GM19035 (cell line): ENCODE data around the gene SLC12A9.

Experiments
- ATAC-seq: cut with Tn5 transposase; IDR thresholded peaks from one replicate; pipeline ENCODE4 v1.9.1; 2021; ENCODE audit not compliant: unreplicated experiment

SLC12A9 gene

DNA sequence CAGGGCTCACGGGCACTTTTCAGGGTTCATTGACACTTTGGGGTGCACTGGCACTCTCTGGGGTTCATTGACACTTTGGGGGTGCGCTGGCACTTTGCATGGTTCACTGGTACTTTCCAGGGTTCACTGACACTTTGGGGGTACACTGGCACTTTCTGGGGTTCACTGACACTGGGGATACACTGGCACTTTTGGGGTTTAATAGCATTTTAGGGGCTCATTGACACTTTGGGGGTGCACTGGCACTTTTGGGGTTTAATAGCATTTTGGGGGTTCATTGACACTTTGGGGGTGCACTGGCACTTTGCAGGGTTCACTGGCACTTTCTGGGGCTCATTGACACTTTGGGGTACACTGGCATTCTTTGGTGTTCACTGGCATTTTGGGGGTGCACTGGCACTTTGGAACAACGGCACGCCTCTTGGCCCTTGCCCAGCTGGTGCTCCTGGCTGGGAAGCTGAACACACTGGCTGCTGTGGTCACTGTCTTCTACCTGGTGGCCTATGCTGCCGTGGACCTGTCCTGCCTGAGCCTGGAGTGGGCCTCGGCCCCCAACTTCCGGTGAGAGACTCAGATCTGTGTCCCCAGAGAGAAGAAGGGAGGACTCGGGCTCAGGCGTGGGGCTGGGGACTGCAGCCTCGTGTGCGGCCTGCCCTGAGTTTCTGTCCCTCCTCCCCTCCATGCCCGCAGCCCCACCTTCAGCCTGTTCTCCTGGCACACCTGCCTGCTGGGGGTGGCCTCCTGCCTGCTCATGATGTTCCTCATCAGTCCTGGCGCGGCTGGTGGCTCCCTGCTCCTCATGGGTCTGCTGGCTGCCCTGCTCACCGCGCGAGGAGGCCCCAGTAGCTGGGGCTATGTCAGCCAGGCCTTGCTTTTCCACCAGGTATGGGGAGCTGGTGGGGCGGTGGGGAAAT lies 8.4 kb downstream of the SLC12A9 start:
- ATAC-seq: no peak

DNA sequence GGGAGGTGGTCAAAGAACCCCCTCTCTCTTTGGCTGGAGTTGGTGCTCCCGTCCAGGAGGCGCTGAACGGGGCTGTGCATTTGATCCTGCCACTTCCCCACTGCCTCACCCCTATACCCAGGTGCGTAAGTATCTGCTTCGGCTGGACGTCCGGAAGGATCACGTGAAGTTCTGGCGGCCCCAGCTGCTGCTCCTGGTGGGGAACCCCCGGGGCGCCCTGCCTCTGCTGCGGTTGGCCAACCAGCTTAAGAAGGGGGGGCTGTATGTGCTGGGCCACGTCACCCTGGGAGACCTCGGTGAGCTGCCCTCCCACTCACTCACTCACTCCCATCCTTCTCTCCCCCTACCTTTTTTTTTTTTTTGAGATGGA lies 9.1 kb downstream of the SLC12A9 start:
- ATAC-seq: no peak

DNA sequence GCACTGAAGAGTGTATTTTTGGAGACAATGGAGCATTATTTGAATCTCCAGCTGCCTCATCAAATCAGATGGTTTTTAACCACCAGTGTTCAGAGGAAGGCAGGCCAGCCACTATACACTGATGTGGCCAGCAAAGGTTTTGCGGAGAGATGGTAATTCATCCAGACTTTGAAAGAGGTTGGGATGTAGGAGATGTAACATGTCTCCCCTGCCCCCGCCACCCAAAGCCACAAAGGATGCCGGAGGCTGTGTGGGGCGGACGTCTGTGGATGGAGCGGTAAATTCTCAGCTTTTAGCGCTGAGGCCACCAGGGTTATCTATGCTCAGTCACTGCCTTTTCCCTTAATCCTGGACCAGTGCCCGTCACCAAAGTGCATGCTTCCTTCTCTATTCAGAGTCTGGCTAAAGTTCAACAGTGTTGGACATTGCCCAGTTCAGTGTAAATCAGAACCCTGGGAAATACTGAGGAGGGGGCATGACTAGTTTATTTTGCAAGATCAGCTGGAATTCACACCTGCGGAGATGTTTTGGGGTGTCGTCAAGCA lies 11.0 kb downstream of the SLC12A9 start:
- ATAC-seq: no peak

DNA sequence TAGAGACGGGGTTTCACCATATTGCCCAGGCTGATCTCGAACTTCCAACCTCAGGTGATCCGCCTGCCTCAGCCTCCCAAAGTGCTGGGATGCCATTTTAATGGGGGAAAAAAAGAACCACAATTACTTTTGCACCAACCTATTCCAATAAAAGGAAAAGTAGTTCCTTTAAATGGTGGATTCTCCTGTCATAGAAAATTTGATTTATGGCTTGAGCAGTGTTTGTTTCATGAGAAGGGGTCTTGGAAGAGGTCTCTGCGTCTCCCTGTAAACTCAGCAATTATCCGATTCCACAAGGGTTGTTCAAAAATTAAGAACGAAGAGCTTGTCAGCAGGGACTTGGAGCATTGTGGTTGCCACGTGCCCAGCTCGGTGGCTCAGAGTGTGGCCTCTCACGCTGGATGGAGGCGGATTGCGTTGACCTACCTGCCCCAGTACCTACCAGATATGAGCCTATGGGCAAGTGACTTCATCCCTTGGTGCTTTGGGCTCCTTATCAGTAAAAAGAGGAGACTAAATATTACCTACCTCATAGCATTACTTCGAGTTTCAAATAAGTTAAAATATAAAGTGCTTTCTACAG lies 11.8 kb downstream of the SLC12A9 start:
- no peak for ATAC-seq

DNA sequence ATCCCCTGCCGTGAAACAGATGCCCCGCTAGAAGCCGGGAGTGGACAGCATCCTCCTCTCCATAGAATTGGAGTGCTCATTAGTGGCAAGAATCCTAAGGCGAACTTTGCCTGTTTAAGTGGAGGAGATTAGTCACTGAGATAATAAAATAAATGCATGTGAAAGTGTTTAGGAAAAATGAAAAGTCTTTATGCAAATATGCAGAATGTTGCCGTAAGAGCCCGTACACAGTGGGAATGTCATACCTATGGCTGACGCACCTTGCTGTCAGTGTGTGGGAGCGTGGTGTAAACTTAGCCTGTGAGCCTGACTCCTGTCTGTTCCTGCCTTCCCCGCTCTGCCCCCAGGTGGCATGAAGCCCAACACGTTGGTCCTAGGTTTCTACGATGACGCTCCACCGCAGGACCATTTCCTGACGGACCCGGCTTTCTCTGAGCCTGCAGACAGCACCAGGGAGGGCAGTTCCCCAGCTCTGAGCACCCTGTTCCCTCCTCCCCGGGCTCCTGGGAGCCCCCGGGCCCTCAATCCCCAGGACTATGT lies 12.9 kb downstream of the SLC12A9 start:
- no peak for ATAC-seq

DNA sequence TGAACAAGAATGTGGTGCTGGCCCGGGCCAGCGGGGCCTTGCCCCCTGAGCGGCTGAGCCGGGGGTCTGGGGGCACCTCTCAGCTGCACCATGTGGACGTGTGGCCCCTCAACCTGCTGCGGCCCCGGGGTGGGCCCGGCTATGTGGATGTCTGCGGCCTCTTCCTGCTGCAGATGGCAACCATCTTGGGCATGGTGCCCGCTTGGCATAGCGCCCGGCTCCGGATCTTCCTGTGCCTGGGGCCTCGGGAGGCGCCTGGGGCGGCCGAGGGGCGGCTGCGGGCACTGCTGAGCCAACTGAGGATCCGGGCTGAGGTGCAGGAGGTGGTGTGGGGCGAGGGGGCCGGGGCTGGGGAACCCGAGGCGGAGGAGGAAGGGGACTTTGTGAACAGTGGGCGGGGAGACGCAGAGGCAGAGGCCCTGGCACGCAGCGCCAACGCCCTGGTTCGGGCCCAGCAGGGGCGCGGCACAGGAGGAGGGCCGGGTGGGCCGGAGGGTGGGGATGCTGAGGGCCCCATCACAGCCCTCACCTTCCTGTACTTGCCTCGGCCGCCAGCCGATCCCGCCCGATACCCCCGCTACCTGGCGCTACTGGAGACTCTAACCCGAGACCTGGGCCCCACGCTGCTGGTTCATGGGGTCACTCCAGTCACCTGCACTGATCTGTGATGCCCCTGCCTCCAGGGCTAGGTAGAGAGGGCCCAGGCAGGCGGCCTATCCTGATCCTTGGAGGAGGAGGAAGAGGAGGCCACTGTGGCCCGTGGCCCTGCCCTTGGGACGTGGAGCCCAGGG lies 13.6 kb downstream of the SLC12A9 start:
- no peak for ATAC-seq

DNA sequence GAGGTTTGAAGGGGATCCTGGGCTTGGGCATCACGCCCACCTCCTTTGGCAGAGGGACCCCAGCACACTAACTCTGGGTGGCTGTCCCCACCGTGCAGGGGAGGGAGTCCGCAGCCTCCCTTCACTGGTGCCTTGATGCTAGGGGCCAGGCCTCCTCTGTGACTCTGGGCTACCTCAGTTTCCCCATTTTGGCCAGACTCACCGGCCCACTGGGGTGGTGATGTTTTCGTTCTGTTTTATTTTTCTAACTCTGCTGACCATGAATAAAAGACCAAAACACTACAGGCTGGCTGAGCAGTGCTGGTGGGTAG lies 14.2 kb downstream of the SLC12A9 start:
- no peak for ATAC-seq

DNA sequence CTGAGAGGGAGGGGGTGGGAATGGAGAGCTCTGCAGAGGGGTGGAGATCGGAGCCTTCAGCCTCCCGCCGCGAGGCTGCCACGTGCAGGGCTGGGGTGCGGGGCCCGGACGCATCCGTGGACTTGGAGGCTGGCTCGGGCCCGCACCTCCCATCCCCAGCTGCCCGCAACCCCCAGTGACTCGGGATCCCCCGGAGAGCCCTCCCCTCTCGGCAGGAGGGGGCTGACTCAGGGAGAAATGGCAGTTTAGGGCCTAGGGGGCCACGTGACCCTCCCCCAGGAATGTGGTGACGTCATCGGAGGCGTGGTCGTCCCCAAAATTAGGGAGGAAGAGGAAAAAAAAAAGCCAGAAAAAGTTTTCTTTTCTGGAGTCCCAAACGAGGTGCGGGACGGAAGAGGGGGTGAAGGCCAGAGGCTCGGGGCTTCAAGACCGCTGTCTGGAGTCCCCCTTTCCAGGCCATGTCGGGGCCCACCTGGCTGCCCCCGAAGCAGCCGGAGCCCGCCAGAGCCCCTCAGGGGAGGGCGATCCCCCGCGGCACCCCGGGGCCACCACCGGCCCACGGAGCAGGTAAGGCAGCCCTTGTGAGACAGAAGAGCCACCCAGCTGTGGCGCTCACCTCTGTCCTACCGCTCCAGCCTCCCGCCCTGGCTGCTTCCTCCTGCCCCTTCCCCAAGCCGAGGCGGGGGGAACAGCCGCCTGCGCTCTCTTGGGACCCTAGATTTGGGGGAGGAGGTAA lies 14.7 kb downstream of the SLC12A9 start, which contains the start of gene TRIP6:
Gene TRIP6 (plus strand): TSS at position 348 of the 736 bp plus-strand sequence. CDS start 111 bp downstream, at position 459.
- ATAC-seq: no peak

DNA sequence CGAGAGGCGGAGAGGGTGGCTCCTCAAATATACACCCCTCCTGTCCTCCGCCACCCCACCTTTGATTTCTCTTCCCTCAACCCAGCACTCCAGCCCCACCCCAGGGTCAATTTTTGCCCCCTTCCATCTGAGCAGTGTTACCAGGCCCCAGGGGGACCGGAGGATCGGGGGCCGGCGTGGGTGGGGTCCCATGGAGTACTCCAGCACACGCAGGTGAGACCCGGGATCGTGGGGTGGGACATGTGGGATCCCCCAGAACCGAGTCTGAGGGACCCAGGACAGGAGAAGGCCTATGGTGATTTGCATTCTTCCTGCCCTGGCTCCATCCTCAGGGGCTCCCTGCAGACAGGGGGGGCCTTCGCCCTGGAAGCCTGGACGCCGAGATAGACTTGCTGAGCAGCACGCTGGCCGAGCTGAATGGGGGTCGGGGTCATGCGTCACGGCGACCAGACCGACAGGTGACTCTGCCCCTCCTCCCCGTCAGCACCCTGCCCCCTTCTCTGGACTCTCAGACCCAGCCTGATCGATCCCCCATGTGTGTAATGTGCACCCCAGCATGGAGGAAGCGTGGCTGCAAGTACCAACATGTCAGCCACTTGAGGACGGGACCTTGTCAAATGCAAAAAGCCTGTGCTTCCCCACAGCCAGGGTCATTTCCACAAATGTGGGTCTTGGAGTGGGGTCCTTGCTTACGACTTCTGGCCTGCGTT lies 15.4 kb downstream of the SLC12A9 start:
- ATAC-seq: no peak

DNA sequence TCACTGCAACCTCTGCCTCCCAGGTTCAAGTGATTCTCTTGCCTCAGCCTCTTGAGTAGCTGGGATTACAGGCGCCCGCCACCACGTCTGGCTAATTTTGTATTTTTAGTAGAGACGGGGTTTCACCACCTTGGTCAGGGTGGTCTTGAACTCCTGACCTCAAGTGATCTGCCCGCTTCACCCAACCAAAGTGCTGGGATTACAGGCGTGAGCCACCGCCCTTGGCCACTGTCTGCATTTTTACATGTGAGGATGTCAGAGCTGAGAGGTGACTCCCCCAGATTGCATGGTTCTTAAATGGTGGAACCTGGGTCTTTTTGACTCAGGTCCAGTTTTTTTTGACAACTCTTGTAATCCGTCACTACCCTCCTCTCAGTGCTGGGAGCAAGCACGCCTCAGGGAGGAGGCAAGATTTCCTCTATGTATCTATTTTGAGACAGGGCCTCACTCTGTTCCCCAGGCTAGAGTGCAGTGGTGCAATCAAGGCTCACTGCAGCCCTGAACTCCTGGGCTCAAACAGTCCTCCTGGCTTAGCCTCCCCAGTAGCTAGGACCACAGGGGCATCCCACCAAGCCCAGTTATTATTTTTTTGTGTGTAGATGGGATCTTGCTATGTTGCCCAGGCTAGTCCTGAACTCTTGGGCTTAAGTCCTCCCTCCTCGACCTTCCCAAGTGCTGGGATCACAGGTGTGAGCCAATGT lies 21.2 kb downstream of the SLC12A9 start:
- no peak for ATAC-seq

DNA sequence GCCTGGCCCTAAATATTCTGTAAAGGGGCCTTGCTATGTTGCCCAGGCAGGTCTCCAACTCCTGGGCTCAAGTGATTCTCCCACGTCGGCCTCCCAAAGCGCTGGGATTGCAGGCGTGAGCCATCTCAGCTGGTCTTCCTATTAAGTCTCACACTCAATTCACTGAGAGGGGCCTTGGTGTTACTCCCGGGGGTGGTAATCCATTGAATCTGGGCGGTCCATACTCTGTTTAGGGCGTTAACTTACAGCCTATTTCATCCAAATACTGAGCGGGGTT lies 21.7 kb downstream of the SLC12A9 start:
- ATAC-seq: no peak

DNA sequence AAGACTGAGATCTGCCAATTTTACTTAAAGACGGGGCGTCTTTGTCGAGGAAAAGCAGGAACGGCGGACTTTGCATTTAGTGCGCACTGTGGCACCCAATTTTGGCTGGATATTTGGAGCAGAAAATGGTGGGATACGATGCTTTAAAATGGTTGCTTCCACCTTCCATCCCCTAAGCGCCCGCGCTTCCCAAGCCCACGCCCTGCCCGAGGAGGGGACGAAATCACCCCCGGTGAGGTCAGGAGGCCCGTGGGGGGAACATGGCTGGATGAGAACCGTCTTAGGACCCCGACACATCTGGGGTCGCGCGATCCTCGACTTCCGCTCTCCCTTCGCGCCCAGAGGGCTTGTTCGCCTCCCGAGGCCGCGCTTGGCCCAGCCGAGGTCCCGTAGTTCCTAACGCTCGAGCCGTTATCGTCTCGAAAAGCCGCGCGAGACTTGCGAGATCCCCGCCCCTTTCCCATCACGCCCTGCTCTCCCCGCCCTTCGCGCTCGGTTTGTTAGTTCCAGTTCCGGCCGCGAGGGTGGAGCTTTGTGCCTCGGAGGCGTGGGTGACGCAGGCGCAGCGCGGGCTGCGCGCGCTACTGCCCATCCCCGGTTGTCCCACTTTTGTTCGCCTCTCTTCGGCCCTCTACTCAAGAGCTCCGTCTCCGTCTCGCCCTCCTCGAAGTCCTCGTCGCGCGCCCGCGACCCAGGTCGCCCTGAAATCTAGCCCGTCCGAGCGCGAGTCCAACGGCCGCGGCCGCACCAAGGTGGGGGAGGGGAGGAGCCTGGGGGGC lies 22.3 kb downstream of the SLC12A9 start, which contains the start of gene SRRT:
Gene SRRT (plus strand): TSS at position 527 of the 779 bp plus-strand sequence. CDS start 488 bp downstream, outside the sequence.
- ATAC-seq: peak; percentile 90

DNA sequence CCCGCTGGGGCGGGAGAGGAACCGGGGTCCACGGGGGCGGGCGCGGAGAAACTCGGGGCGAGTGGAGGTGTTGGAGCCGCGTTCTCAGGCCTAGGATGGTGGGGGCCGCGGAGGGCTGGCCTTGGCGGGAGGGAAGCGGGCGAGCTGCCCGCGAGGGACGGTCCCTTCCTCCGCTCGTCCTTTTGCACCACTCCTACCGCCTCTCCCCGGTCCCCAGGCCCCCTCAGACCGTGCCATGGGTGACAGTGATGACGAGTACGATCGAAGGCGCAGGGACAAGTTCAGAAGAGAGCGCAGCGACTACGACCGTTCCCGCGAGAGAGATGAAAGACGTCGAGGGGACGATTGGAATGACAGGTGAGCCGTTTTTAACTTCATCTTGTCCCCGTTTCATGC lies 22.8 kb downstream of the SLC12A9 start:
- ATAC-seq: peak; percentile 34

DNA sequence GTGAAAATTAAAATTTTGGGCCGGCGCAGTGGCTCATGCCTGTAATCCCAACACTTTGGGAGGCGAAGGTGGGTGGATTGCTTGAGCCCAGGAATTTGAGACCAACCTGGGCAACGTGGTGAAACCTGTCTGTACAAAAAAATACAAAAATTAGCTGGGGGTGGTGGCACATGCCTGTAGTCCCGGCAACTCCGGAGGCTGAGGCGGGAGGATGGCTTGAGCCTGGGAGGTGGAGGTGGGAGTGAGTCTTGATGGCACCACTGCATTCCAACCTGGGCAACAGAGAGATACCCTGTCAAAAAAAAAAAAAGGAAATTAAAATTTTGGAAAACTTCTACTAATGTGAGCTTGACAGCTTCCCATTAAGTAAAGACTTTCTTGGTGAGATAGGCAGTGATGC lies 25.5 kb downstream of the SLC12A9 start:
- no peak for ATAC-seq

DNA sequence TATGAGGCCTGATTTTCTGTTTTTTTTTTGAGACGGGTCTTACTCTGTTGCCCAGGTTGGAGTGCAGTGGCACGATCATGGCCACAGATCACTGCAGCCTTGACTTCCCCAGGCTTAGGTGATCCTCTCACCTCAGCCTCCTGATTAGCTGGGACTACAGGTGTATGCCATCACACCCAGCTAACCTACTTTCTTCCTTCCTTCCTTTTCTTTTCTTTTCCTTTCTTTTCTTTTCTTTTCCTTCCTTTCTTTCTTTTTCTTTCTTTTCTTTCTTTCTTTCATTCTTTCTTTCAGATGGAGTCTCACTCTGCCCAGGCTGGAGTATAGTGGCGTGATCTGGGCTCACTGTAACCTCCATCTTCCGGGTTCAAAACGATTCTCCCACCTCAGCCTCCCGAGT lies 26.2 kb downstream of the SLC12A9 start:
- no peak for ATAC-seq

DNA sequence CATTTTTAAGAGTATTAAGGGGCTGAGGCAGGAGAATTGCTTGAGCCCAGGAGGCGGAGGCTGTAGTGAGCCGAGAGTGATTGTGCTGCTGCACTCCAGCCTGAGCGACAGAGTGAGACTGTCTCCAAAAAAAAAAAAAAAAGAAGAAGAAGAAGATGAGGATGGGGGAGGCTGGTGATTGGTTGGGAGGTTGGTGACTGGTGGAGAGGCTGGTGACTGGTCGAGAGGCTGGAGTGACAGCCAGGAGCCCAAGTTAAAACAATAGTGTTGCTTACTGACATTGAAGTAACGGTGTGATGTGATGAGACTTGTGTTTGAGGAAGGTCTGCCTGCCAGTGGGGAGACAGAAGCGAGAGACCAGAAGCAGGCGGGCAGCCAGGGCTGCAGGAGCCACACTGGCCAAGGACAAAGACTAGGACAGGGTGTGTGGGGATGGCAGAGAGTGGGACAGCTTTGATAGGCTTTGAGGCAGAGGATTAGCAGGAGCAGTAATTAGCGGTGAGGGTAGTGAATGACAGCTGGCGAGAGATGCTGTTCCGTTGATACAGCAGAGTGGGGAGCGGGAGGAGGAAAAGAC lies 27.3 kb downstream of the SLC12A9 start:
- no peak for ATAC-seq

DNA sequence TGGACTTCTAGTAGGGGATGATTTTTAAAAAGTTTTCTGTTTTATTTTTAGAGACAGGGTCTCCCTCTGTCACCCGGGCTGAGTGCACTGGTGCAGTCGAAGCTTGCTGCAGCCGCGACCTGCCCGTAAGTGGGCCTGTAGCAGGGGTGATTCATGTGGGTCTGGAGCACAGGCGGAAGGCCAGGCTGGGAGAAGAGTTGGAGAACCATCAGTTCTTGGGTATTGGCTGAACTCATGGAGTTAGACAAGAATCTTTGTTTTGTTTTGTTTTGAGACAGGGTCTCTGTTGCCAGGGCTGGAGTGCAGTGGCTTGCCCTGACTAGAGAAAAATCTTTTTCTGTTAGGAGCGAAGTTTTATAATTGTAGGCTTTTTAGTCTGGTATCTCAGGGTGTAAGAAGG lies 28.1 kb downstream of the SLC12A9 start:
- ATAC-seq: no peak

DNA sequence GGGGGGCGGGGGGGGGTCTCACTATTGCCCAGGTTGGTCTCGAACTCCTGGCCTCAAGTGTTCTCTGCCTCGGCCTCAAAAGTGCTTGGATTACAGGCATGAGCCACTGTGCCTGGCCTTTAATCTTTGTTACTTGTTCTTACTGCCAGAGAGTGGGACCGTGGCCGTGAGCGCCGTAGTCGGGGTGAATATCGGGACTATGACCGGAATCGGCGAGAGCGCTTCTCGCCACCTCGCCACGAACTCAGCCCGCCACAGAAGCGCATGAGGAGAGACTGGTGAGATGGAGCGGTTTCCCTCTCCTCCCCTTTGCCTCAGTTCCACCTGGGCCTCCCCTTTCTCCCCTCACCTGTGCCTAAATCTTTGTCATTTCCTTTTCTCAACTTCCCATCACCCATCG lies 28.6 kb downstream of the SLC12A9 start:
- no peak for ATAC-seq
